Stimulated activated CD4-positive, alpha-beta T cell treated with anti-CD3 and anti-CD28 coated beads, Interleukin-15, amount 100 ng/mL, for 1 hour (primary cell): ENCODE data around the gene ZFYVE16.
"Not testable (repeated sequence)": the region's sequence is repeated elsewhere in the genome, so short reads cannot be mapped to it uniquely, and the experiment has no call there.

ENCODE experiments used
- DNase-seq, 2 donors: peaks; one replicate each; pipeline ENCODE4 v3.0.0-alpha.2; 2020; ENCODE audit warnings: low read depth in 1 of 2, low spot score in 1 of 2

Gene ZFYVE16

GRCh38 chr5:80409367-80409966 lies 1.6 kb downstream of the ZFYVE16 start:
- no peak for DNase-seq

DNA sequence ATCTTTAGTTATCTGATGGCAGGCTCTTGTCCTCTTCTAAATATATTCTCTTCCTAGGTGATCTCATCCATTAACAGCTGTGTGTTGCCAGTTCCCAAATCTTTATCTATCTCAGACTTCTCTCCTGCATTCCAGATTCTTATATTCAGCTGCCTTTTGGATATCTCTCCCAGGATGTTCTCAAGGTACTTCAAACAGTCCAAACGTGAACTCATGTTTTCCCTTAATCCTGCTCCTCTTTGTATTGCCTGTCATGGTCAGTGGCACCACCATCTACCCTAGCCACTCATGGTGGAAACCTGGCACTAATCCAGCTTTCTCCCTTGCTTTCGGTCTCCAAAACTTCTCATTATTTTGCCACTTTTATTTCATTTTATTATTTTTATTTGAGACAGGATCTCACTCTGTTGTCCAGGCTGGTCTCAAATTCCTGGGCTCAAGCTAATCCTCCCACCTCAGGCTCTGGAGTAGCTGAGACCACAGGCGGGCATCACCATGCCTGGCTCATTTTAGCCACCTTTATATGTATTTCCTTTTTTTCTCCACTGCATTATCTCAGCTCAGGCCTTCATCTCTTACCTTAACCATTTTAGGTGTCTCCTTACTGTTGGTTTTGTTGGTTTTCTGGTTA lies 3.8 kb downstream of the ZFYVE16 start:
- DNase-seq = no peak

DNA sequence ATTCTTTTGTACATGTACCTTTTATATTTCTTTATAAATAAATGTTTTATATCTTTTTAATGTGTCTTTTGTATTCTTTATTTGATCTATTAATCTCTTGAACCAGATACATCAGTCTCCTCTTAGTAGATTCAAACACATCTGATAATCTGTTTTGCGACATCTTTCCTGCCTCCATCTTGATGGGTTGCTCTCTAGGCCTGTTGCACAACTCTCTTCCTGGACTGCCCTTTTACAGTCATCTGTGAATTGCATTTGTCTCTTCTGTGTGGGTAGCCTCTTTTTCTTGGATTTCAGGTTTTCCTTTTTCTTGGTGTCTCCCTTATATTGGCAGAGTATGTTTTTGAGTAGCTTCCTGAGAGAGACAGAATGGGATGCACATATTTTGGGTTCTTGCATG lies 6.2 kb downstream of the ZFYVE16 start:
- no peak for DNase-seq

GRCh38 chr5:80417973-80418372 lies 10.1 kb downstream of the ZFYVE16 start:
- DNase-seq = no peak

- not testable (repeated sequence) for DNase-seq
Observed at GRCh38 chr5:80424365-80424764, 16.5 kb downstream of the ZFYVE16 start.

DNA sequence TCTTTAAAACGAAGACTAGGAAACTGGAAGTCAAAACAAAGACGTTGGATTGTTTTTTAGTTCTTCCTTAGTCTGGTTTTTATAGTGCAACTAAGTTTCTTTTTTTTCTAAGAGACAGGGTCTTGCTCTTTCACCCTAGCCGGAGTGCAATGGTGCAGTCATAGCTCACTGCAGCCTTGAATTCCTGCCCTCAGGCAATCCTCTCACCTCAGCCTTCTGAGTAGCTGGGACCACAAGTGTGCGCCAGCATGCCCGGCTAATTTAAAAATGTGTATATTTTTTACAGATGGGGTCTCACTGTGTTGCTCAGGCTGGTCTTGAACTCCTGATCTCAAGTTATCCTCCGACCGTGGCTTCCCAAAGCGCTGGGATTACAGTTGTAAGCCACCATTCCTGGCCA lies 27.6 kb downstream of the ZFYVE16 start:
- no peak for DNase-seq

DNA sequence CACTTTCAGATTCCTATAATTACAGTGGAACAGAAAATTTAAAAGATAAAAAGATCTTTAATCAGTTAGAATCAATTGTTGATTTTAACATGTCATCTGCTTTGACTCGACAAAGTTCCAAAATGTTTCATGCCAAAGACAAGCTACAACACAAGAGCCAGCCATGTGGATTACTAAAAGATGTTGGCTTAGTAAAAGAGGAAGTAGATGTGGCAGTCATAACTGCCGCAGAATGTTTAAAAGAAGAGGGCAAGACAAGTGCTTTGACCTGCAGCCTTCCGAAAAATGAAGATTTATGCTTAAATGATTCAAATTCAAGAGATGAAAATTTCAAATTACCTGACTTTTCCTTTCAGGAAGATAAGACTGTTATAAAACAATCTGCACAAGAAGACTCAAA lies 29.5 kb downstream of the ZFYVE16 start:
- no peak for DNase-seq

DNA sequence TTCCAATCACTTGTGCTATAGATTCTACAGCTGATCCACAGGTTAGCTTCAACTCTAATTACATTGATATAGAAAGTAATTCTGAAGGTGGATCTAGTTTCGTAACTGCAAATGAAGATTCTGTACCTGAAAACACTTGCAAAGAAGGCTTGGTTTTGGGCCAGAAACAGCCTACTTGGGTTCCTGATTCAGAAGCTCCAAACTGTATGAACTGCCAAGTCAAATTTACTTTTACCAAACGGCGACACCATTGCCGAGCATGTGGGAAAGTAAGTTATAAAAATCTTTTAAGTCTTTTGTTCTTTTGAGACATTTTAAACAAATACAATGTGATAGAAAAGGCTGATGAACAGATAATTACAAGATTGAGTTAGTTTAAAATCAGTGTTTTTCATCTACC lies 30.9 kb downstream of the ZFYVE16 start:
- no peak for DNase-seq

- DNase-seq = no peak
Observed at GRCh38 chr5:80439213-80439612, 31.3 kb downstream of the ZFYVE16 start.

- no peak for DNase-seq
Observed at GRCh38 chr5:80442742-80443141, 34.9 kb downstream of the ZFYVE16 start.

- DNase-seq = no peak
Observed at GRCh38 chr5:80453366-80453765, 45.5 kb downstream of the ZFYVE16 start.

DNA sequence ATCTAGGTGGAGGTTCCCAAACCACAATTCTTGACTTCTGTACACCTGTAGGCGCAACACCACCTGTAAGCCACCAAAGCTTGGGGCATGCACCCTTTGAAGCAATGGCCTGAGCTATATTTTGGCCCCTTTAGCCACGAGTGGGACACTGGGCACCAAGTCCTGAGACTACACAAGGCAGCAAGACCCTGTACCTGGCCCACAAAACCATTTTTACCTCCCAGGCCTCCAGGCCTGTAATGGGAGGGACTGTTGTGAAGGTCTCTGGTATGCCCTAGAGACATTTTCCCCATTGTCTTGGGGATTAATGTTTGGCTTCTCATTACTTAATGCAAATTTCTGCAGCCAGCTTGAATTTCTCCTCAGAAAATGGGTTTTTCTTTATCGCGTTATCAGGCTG lies 55.4 kb downstream of the ZFYVE16 start:
- DNase-seq = no peak

- DNase-seq = no peak
Observed at GRCh38 chr5:80466669-80467485, 59.0 kb downstream of the ZFYVE16 start.

- DNase-seq = no peak
Observed at GRCh38 chr5:80468131-80468530, 60.3 kb downstream of the ZFYVE16 start.

DNA sequence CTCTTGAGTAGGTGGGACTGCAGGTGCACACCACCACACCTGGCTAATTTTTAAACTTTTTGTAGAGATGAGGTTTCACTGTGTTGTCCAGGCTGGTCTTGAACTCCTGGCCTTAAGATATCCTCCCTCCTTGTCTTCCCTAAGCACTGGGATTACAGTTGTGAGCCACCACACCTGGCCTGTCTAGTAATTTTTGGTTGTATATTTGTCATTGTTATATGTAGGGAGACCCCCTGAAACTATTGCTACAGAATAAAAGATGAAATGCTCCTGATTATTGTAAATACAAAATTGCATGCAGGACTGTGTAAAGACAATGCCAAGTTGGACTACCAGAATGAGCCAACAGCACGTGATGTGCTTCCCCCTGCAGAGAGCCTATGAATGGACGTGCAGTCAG lies 62.8 kb downstream of the ZFYVE16 start:
- not testable (repeated sequence) for DNase-seq

- DNase-seq = no peak
Observed at GRCh38 chr5:80474929-80475328, 67.1 kb downstream of the ZFYVE16 start.

DNA sequence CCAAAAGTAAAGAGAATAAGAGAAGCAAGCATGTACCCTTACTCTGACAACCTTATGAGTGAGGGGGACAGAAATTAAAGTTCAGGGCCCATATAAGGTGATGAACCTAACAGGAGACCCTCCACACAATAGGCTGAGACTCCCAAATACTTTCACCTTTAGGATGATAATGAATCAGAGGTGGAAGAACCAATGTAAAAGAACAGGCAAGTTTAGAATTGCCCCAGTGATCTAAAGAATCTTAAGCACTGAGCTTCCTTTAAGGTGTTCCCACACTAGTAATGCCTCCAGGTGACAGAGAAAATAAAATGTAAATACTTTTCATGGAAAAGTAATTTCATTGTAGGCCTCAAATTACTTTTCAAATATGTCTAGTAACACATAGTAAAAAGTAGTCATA lies 71.8 kb downstream of the ZFYVE16 start:
- no peak for DNase-seq

DNA sequence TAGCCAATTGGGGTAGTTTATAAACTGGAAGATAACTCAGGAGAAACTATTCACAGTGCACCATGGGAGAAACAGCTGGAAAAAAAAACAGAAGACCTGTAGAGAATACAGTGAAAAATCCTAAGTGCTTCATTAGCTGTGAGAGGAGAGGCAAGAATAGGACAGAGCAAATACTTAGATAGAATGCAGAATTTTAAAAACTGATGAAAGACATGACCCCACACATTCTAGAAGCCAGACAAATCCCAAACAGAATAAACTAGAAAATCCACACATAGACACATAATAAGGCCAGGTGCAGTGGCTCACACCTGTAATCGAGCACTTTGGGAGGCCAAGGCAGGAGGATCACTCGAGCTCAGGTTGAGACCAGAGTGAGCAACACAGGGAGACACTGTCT lies 72.5 kb downstream of the ZFYVE16 start:
- no peak for DNase-seq

DNA sequence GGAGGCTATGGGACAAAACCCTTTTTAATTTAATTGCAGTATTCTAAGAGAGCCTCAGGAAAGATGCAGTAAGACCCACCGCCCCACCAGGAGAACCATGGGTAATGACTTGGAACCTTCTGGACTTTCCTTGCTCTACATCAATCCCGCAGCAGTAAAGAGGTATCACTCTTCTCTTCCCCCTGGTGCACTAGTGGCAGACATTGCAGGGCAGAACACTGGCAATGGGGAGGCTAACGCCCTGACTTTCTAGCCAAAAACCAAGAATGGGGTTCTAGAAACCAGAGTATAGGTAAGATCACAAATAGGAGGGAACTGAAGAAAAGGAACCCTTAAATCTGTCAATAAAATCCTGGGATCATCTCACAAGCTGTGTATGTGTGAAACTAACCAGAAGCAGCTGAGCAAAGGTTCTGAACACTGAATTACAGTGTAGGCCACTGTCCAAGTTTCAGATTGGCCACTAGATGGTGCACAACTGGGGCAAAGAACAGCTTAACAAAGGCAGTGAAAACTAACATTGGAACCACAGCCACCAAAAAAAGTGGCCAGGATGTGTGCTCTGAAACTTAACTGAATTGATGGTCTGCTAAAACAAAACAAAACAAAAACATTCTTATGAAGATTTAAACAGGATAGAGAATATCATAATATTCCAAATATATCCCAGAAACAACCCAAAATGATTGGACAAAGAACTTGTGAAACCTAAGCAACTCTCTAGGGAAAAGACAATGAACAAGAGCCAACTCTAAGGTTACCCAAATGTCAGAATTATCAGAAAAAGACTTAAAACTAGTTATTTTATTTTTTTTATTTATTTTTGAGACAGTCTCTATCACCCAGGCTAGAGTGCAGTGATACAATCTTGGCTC lies 73.4 kb downstream of the ZFYVE16 start:
- DNase-seq = no peak

GRCh38 chr5:80482578-80482977 lies 74.7 kb downstream of the ZFYVE16 start:
- no peak for DNase-seq

- no peak for DNase-seq
Observed at GRCh38 chr5:80483636-80484232, 75.9 kb downstream of the ZFYVE16 start.
